Endothelial cell of umbilical vein (primary cell): ENCODE measurements around the gene NEDD4L. TPM values are rescaled to one million over a fixed set of nuclear protein-coding genes. Genes with fewer than 3 reads are reported as not detected.

Source experiments
- BruUV-seq: library from RNA; stranded (reverse); fragments of 400-500 nt; replicated peaks from 2 replicates; lab custom pipeline; 2021; lab: Mats Ljungman, UMichigan
- CTCF ChIA-PET: fragments of 300-600, 350-600 bp; sonication (Branson Sonifier 250); formaldehyde crosslinking; loops from one replicate; lab custom pipeline; 2021; ENCODE audit warnings: antibody characterized with exemption, inconsistent platforms; lab: Charles Lee
- POLR2A ChIA-PET: fragments of 300-600, 350-600 bp; sonication (Branson Sonifier 250); formaldehyde crosslinking; loops from one replicate; lab custom pipeline; 2021; ENCODE audit warnings: antibody characterized with exemption, inconsistent platforms; lab: Charles Lee
- DNase-seq: peaks from one replicate; pipeline ENCODE4 v3.0.0-alpha.2; 2011; ENCODE audit warnings: low read depth, low spot score
- FAIRE-seq: peaks from 2 replicates; lab custom pipeline; 2011; peaks lifted over from hg19 to GRCh38; lab: Jason Lieb, UNC
- H2AFZ ChIP-seq: 2 replicates; pipeline ENCODE4 v1.6.0; 2012; ENCODE audit warnings: low read depth, low read length, control low read depth, inconsistent platforms
- H3K27ac ChIP-seq: 2 replicates; pipeline ENCODE4 v1.5.1; 2011; ENCODE audit warnings: low read depth, mild to moderate bottlenecking, control low read depth, low read length, moderate library complexity; ENCODE audit not compliant: insufficient read depth
- H3K27me3 ChIP-seq, 2 experiments: 2 replicates each; pipeline versions ENCODE4 v1.6.0 to v1.6.1; 2011; ENCODE audit warnings: low read length in 2 of 2, mixed read lengths in 1 of 2; ENCODE audit not compliant: control insufficient read depth in 2 of 2, insufficient read depth in 2 of 2
- H3K36me3 ChIP-seq, 2 experiments: 2 replicates in 1 of 2; 3 replicates in 1 of 2; pipeline ENCODE4 v1.5.1; 2011; ENCODE audit warnings: low read length in 2 of 2, mild to moderate bottlenecking in 1 of 2, moderate library complexity in 1 of 2; ENCODE audit not compliant: control insufficient read depth in 2 of 2, insufficient read depth in 2 of 2; ENCODE audit errors: extremely low read depth in 1 of 2
- H3K4me1 ChIP-seq: 3 replicates; pipeline ENCODE4 v1.5.1; 2011; ENCODE audit warnings: mild to moderate bottlenecking, low read length; ENCODE audit not compliant: control insufficient read depth, insufficient read depth; ENCODE audit errors: extremely low read depth
- H3K4me2 ChIP-seq: 2 replicates; pipeline ENCODE4 v1.6.1; 2011; ENCODE audit warnings: low read length, control low read depth, mixed read lengths; ENCODE audit not compliant: insufficient read depth
- H3K4me3 ChIP-seq, 3 experiments: fragments of 200-600 bp in 1 of 3; sonication (generic), shearing (Covaris generic) in 1 of 3; replicated peaks in 1 of 3; 2 replicates each; pipeline ENCODE4 v1.5.1; 2011 to 2016; ENCODE audit warnings: control low read depth in 3 of 3, low read length in 3 of 3, mild to moderate bottlenecking in 2 of 3, inconsistent platforms in 1 of 3, low read depth in 1 of 3, moderate library complexity in 1 of 3; ENCODE audit not compliant: insufficient read depth in 1 of 3
- H3K79me2 ChIP-seq: 2 replicates; pipeline ENCODE4 v1.6.0; 2012; ENCODE audit warnings: low read length, inconsistent platforms; ENCODE audit not compliant: control insufficient read depth, insufficient read depth
- H3K9ac ChIP-seq: replicated peaks from 2 replicates; pipeline ENCODE3; 2011; ENCODE audit warnings: low read length, control low read depth; ENCODE audit not compliant: insufficient read depth; ENCODE audit errors: extremely low read depth
- H3K9me1 ChIP-seq: replicated peaks from 3 replicates; pipeline ENCODE4 v1.6.0; 2011; ENCODE audit warnings: mild to moderate bottlenecking, low read length; ENCODE audit not compliant: control insufficient read depth, insufficient read depth; ENCODE audit errors: extremely low read depth
- H3K9me3 ChIP-seq: replicated peaks from 2 replicates; pipeline ENCODE4 v1.5.1; 2012; ENCODE audit warnings: low read length, inconsistent platforms; ENCODE audit not compliant: control insufficient read depth, insufficient read depth
- H4K20me1 ChIP-seq: replicated peaks from 2 replicates; pipeline ENCODE3; 2011; ENCODE audit warnings: mild to moderate bottlenecking, low read length; ENCODE audit not compliant: control insufficient read depth, insufficient read depth; ENCODE audit errors: extremely low read depth
- CTCF ChIP-seq, 2 donors: IDR thresholded peaks; 1 replicate in 1 of 2; 2 replicates in 1 of 2; pipeline ENCODE4 v1.5.1; 2011; ENCODE audit warnings: low read length in 2 of 2, mild to moderate bottlenecking in 2 of 2, moderate library complexity in 2 of 2, control low read depth in 1 of 2, inconsistent platforms in 1 of 2, low read depth in 1 of 2; ENCODE audit not compliant: insufficient read depth in 1 of 2; ENCODE audit errors: extremely low read depth in 1 of 2
- EZH2 ChIP-seq: IDR thresholded peaks from 2 replicates; pipeline ENCODE4 v1.6.1; 2012; ENCODE audit warnings: borderline replicate concordance, low read depth, mild to moderate bottlenecking, moderate library complexity, low read length, inconsistent platforms; ENCODE audit not compliant: severe bottlenecking
- FOS ChIP-seq: IDR thresholded peaks from 2 replicates; pipeline ENCODE4 v1.6.1; 2011; ENCODE audit warnings: mild to moderate bottlenecking, low read length, moderate library complexity, borderline replicate concordance; ENCODE audit not compliant: insufficient read depth
- MYC ChIP-seq: IDR thresholded peaks from one replicate; pipeline ENCODE4 v1.6.1; 2011; ENCODE audit warnings: mild to moderate bottlenecking, low read depth, low read length
- POLR2A ChIP-seq: IDR thresholded peaks from 2 replicates; pipeline ENCODE4 v1.6.1; 2012; ENCODE audit warnings: low read depth, mild to moderate bottlenecking, control low read depth, low read length
- POLR2AphosphoS5 ChIP-seq: IDR thresholded peaks from 2 replicates; pipeline ENCODE4 v1.6.1; 2012; ENCODE audit warnings: low read depth, mild to moderate bottlenecking, control low read depth, low read length, moderate library complexity; ENCODE audit not compliant: insufficient read depth
- dilution Hi-C: fragments of 300-500 bp; cut with MboI; formaldehyde crosslinking; loops from one replicate; pipeline ENCODE4 v1.15.0; 2019; ENCODE audit warnings: low sequenced_read_pairs; ENCODE audit not compliant: extremely low pct_ligation_motif_present
- intact Hi-C: fragments of 100-400 bp; cut with micrococcal nuclease; formaldehyde crosslinking; loops from one replicate; pipeline ENCODE4 v1.10.0; 2022
- polyA plus RNA-seq, 4 experiments: library from polyadenylated mRNA; depleted of rRNA in 3 of 4; stranded (reverse) in 3 of 4; unstranded in 1 of 4; fragments of >200 nt; gene quantifications; 2 replicates each; pipeline versions ENCODE4 v1.2.1 to v1.2.3, GENCODE V29; 2011 to 2012; ENCODE audit warnings: missing spikeins in 1 of 4
- total RNA-seq: library from RNA; stranded (reverse); gene quantifications from 2 replicates; pipeline ENCODE4 v1.2.3, GENCODE V29; 2021
- TF ChIP-seq, protein P1 (sequence below): IDR thresholded peaks from 2 replicates; pipeline ENCODE4 v1.6.1; 2011; ENCODE audit not compliant: insufficient read depth, insufficient read length

Gene NEDD4L
- total and polyA plus RNA-seq, 2 donors (not counting 3 experiments of a cell fraction or from before 2014, with no cell fraction given) = 20.5 to 78.9 TPM

GRCh38 chr18:58218117-58218516 is 174.1 kb downstream of the NEDD4L start:
- H3K36me3 ChIP-seq = no peaks in the 10 kb centered on the region
- H3K27ac ChIP-seq = no peak overlapping the region
- H3K4me2 ChIP-seq = peak overlapping the region; percentile 52
- no peak overlapping the region for H2AFZ ChIP-seq
- no peak overlapping the region for H3K4me3 ChIP-seq
- peaks cover 48% of the 10 kb centered on the region for H3K4me1 ChIP-seq
- POLR2A ChIA-PET = no interaction called here
- no peak for FAIRE-seq
- no peaks in the 10 kb centered on the region for H3K27me3 ChIP-seq
- H3K79me2 ChIP-seq = no peaks in the 10 kb centered on the region
- H3K9ac ChIP-seq = no peak overlapping the region
- no peaks in the 10 kb centered on the region for H3K9me3 ChIP-seq
- dilution Hi-C loops (no loop called here), intact Hi-C loops (no loop called here)
- CTCF ChIA-PET = interaction anchor here (1.2 to 1.7 kb wide), 2 partner anchors 37 to 108 kb away, joined by 3 to 9 read pairs; no protein-coding TSS in a partner anchor
- H3K9me1 ChIP-seq = no peaks in the 10 kb centered on the region
- no TSS peak for BruUV-seq
- TF ChIP-seq MYC = no peak
- TF ChIP-seq POLR2AphosphoS5 = no peak
- TF ChIP-seq CTCF (IDR thresholded peaks at IDR 0.05; ENCODE audit: extremely low read depth in 1 of 2, insufficient read depth in 1 of 2, low read depth in 1 of 2, low read length in 2 of 2) = no peak
- TF ChIP-seq FOS = no peak
- TF ChIP-seq, protein P1, sequence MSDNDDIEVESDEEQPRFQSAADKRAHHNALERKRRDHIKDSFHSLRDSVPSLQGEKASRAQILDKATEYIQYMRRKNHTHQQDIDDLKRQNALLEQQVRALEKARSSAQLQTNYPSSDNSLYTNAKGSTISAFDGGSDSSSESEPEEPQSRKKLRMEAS = no peak
- no peak for TF ChIP-seq EZH2
- TF ChIP-seq POLR2A = no peak
- no peaks in the 10 kb centered on the region for H4K20me1 ChIP-seq
- DNase-seq = no peak
